ENCODE results near the gene ZNF436.

The ZNF436 gene

GRCh38 chr1:23357138-23357908 is 12.3 kb downstream of the ZNF436 start:
- Histone ChIP-seq H3K4me3 (ENCODE audit: low read length) (no peak overlapping the region), H3K36me3 (ENCODE audit: control insufficient read depth, insufficient read depth, low read length, severe bottlenecking) (peaks cover 53% of the 10 kb centered on the region), H3K4me1 (ENCODE audit: control insufficient read depth, insufficient read depth, low read length) (no peaks in the 10 kb centered on the region), H3K9ac (ENCODE audit: low read length) (no peak overlapping the region), H3K9me3 (ENCODE audit: control insufficient read depth, low read length) (peaks cover 50% of the 10 kb centered on the region), H3K27me3 (replicated peaks; ENCODE audit: control insufficient read depth, insufficient read depth, low read length) (no peaks in the 10 kb centered on the region)
- DNase-seq (ENCODE audit: low read depth), result no peak

DNA sequence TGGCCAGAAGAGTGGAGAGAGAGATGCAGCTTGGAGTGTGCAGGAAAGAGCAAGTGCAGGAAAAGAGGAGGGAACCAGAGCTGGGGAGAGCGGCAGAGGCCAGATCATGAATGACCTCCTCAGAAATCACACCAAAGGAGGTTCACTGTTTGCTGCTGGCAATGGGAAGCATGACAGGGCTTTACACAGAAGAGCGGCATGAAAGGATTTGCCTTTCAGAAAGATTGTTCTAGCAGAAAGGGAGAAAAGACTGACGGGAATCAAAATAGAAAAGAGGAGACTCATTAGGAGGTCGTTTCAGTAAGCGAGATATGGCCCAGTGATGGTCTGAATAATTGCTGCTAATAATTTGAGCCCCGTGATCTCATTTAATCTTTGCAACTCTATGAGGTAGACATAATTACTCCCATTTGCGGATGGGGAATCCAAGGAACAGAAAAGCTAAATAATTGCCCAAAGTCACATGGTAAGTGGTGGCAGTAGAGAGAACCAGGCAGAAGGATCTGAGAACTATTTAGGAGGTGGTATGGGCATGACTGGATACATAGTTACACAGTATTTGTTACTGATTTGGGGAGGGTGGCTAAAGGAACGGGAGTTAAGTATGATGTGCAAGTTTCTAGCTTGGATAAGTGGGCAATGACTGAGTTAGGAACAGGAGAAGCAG is 13.0 kb downstream of the ZNF436 start:
- Histone ChIP-seq H3K9me3 (ENCODE audit: control insufficient read depth, low read length) (peaks cover 43% of the 10 kb centered on the region), H3K9ac (ENCODE audit: low read length) (no peak overlapping the region), H3K36me3 (ENCODE audit: control insufficient read depth, insufficient read depth, low read length, severe bottlenecking) (peaks cover 46% of the 10 kb centered on the region), H3K4me3 (ENCODE audit: low read length) (no peak overlapping the region), H3K4me1 (ENCODE audit: control insufficient read depth, insufficient read depth, low read length) (no peaks in the 10 kb centered on the region), H3K27me3 (replicated peaks; ENCODE audit: control insufficient read depth, insufficient read depth, low read length) (no peaks in the 10 kb centered on the region)
- no peak for DNase-seq (ENCODE audit: low read depth)

GRCh38 chr1:23354245-23354644 is 15.4 kb downstream of the ZNF436 start:
- peaks cover 22% of the 10 kb centered on the region for H3K36me3 ChIP-seq (ENCODE audit: control insufficient read depth, insufficient read depth, low read length, severe bottlenecking)
- no peak for DNase-seq (ENCODE audit: low read depth)
- peaks cover 19% of the 10 kb centered on the region for H3K9me3 ChIP-seq (ENCODE audit: control insufficient read depth, low read length)
- no peaks in the 10 kb centered on the region for H3K4me1 ChIP-seq (ENCODE audit: control insufficient read depth, insufficient read depth, low read length)
- H3K27me3 ChIP-seq (replicated peaks; ENCODE audit: control insufficient read depth, insufficient read depth, low read length), result no peaks in the 10 kb centered on the region
- H3K4me3 ChIP-seq (ENCODE audit: low read length), result no peak overlapping the region
- no peak overlapping the region for H3K9ac ChIP-seq (ENCODE audit: low read length)

- no peak for DNase-seq (ENCODE audit: low read depth)
- Histone ChIP-seq H3K4me1 (ENCODE audit: control insufficient read depth, insufficient read depth, low read length) (no peaks in the 10 kb centered on the region), H3K27me3 (replicated peaks; ENCODE audit: control insufficient read depth, insufficient read depth, low read length) (no peaks in the 10 kb centered on the region), H3K4me3 (ENCODE audit: low read length) (no peak overlapping the region), H3K9me3 (ENCODE audit: control insufficient read depth, low read length) (no peaks in the 10 kb centered on the region), H3K9ac (ENCODE audit: low read length) (no peak overlapping the region), H3K36me3 (ENCODE audit: control insufficient read depth, insufficient read depth, low read length, severe bottlenecking) (peaks cover 4% of the 10 kb centered on the region)
Measured at GRCh38 chr1:23352096-23352695, 17.4 kb downstream of the ZNF436 start.

GRCh38 chr1:23345920-23346319 is 23.7 kb downstream of the ZNF436 start:
- H3K9me3 ChIP-seq (ENCODE audit: control insufficient read depth, low read length), result no peaks in the 10 kb centered on the region
- H3K4me3 ChIP-seq (ENCODE audit: low read length), result no peak overlapping the region
- H3K36me3 ChIP-seq (ENCODE audit: control insufficient read depth, insufficient read depth, low read length, severe bottlenecking), result no peaks in the 10 kb centered on the region
- peaks cover 17% of the 10 kb centered on the region for H3K4me1 ChIP-seq (ENCODE audit: control insufficient read depth, insufficient read depth, low read length)
- no peak overlapping the region for H3K9ac ChIP-seq (ENCODE audit: low read length)
- no peak for DNase-seq (ENCODE audit: low read depth)
- no peaks in the 10 kb centered on the region for H3K27me3 ChIP-seq (replicated peaks; ENCODE audit: control insufficient read depth, insufficient read depth, low read length)

GRCh38 chr1:23344987-23345472 is 24.6 kb downstream of the ZNF436 start:
- no peak for DNase-seq (ENCODE audit: low read depth)
- H3K4me3 ChIP-seq (ENCODE audit: low read length), result peak overlapping the region; percentile 97

GRCh38 chr1:23344111-23344986 is 25.3 kb downstream of the ZNF436 start, which contains the start of gene HNRNPR:
Gene HNRNPR, minus strand, starts transcription at chr1:23344284. Its CDS starts 3,276 bp downstream, at chr1:23341008.
- H3K27me3 ChIP-seq (replicated peaks; ENCODE audit: control insufficient read depth, insufficient read depth, low read length), result no peaks in the 10 kb centered on the region
- no peaks in the 10 kb centered on the region for H3K9me3 ChIP-seq (ENCODE audit: control insufficient read depth, low read length)
- peaks cover 33% of the 10 kb centered on the region for H3K4me1 ChIP-seq (ENCODE audit: control insufficient read depth, insufficient read depth, low read length)
- DNase-seq (ENCODE audit: low read depth), result peak; percentile 100
- peak within 1 kb of the TSS; percentile 97 for H3K4me3 ChIP-seq (ENCODE audit: low read length)
- H3K36me3 ChIP-seq (ENCODE audit: control insufficient read depth, insufficient read depth, low read length, severe bottlenecking), result no peaks in the 10 kb centered on the region
- peak within 1 kb of the TSS; percentile 95 for H3K9ac ChIP-seq (ENCODE audit: low read length)

More at GRCh38 chr1:23344987-23345472, 24.6 kb downstream of the ZNF436 start:
- peaks cover 26% of the 10 kb centered on the region for H3K4me1 ChIP-seq (ENCODE audit: control insufficient read depth, insufficient read depth, low read length)
- H3K9me3 ChIP-seq (ENCODE audit: control insufficient read depth, low read length), result no peaks in the 10 kb centered on the region
- no peaks in the 10 kb centered on the region for H3K27me3 ChIP-seq (replicated peaks; ENCODE audit: control insufficient read depth, insufficient read depth, low read length)
- H3K9ac ChIP-seq (ENCODE audit: low read length), result peak overlapping the region; percentile 94
- H3K36me3 ChIP-seq (ENCODE audit: control insufficient read depth, insufficient read depth, low read length, severe bottlenecking), result no peaks in the 10 kb centered on the region

DNA sequence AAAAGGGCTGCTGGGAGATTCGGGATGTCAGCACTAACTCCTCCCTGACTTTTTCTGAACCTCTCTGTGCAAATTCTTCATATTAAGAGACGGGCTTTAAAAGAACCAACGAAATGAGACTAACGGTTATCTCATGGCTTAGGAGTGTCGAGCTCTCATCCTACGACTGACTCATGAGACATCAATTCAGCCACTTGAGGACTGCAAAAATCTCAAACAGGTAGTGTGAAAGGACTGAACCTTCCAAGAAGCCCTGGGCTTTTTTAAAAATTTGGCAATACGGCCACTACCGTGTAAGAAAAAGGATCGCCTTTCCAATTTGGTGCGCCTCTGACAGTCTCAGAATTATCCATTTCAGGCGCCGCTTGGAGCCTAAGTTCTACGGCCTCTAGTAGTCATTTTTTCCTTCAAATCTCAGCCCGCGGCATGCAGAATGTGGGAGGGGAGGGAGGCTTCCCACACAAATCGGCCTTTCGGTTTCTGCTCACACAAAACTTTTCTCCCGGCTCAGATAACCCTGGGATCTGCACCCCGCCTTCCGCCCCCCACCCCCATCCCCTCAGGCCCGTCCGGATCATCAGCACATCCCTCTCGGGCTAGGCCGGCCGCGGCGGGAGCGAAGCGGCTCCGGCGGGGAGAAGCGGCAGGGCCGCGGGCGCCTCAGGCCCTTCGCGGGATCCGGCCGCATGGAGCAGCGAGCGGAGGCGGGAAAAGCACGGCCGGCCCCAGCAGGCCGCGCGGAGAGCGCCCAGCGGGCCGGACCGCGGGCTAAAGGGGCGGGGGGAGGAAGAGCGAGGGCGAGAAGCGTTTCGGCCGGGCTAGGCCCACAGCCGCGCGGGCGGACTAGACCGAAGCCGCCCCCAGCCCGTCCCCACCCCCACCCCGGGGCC is 26.2 kb downstream of the ZNF436 start:
- Histone ChIP-seq H3K9me3 (ENCODE audit: control insufficient read depth, low read length) (no peaks in the 10 kb centered on the region), H3K36me3 (ENCODE audit: control insufficient read depth, insufficient read depth, low read length, severe bottlenecking) (no peaks in the 10 kb centered on the region), H3K4me3 (ENCODE audit: low read length) (peak overlapping the region; percentile 97), H3K9ac (ENCODE audit: low read length) (peak overlapping the region; percentile 95), H3K27me3 (replicated peaks; ENCODE audit: control insufficient read depth, insufficient read depth, low read length) (no peaks in the 10 kb centered on the region), H3K4me1 (ENCODE audit: control insufficient read depth, insufficient read depth, low read length) (peaks cover 41% of the 10 kb centered on the region)
- DNase-seq (ENCODE audit: low read depth), result peak; percentile 76

DNA sequence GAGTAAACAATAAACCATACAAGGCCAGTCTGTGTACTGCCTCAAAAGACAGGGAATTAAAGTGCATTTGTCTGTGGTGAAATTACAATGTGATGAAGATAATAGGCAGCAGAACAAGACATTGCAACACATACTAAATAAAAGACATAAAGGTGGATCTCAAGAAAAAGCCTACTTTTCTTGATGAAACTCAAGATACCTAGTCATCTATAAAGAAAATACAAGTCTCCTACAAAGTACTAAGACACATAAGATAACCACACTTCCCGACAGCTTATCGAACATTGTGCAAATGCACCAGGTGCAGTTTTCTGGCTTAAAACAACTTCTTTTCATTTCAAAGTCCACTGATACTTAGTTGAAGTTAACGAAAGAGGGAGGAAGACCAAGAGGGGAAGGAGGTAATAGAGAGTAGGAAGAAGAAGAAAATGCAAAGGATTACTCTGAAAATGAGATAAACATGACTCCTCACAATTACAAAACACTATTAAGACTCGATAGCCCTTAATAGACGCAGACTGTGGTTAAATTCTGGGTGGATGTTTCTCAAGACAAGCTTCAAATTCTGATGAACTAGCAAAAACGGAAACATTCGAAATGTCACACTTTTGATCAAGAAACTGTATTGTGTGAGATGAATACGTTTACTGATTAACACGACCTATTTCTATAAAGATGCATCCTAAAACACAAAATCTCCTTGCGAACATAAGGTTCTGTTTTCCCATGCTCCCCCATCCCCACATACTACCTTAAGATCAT is 27.5 kb downstream of the ZNF436 start:
- Histone ChIP-seq H3K9ac (ENCODE audit: low read length) (peak overlapping the region; percentile 95), H3K4me3 (ENCODE audit: low read length) (peak overlapping the region; percentile 97), H3K36me3 (ENCODE audit: control insufficient read depth, insufficient read depth, low read length, severe bottlenecking) (peaks cover 10% of the 10 kb centered on the region), H3K27me3 (replicated peaks; ENCODE audit: control insufficient read depth, insufficient read depth, low read length) (no peaks in the 10 kb centered on the region), H3K4me1 (ENCODE audit: control insufficient read depth, insufficient read depth, low read length) (peaks cover 54% of the 10 kb centered on the region), H3K9me3 (ENCODE audit: control insufficient read depth, low read length) (no peaks in the 10 kb centered on the region)
- DNase-seq (ENCODE audit: low read depth), result peak; percentile 50

All from adipocyte (in vitro differentiated cells).